DOHH2 (cell line): ENCODE measurements around the gene IFIT3.

Experiments
- H3F3A ChIP-seq: fragments of 200-600 bp; sonication (generic), shearing (Covaris generic); 2 replicates; pipeline ENCODE4 v1.6.0; 2016; ENCODE audit warnings: antibody characterized with exemption, mild to moderate bottlenecking; ENCODE audit not compliant: control insufficient read depth, insufficient read depth
- H3K27ac ChIP-seq: fragments of 200-600 bp; sonication (generic); 2 replicates; pipeline ENCODE4 v1.5.1; 2014; ENCODE audit warnings: low read depth, mild to moderate bottlenecking, low read length, moderate library complexity
- H3K27me3 ChIP-seq: fragments of 200-600 bp; sonication (generic); 2 replicates; pipeline ENCODE4 v1.6.1; 2014; ENCODE audit warnings: mild to moderate bottlenecking, low read length, mixed read lengths; ENCODE audit not compliant: control insufficient read depth
- H3K36me3 ChIP-seq: fragments of 200-600 bp; sonication (generic); 2 replicates; pipeline ENCODE4 v1.6.1; 2014; ENCODE audit warnings: mild to moderate bottlenecking, low read length, moderate library complexity, mixed read lengths; ENCODE audit not compliant: control insufficient read depth
- H3K4me1 ChIP-seq: fragments of 200-600 bp; sonication (generic); 2 replicates; pipeline ENCODE4 v1.6.1; 2014; ENCODE audit warnings: mild to moderate bottlenecking, low read length, mixed read lengths; ENCODE audit not compliant: control insufficient read depth
- H3K4me2 ChIP-seq: fragments of 200-600 bp; sonication (generic); 2 replicates; pipeline ENCODE4 v1.6.0; 2014; ENCODE audit warnings: mild to moderate bottlenecking, low read length, moderate library complexity
- H3K4me3 ChIP-seq: fragments of 200-600 bp; sonication (generic); 2 replicates; pipeline ENCODE4 v1.5.1; 2014; ENCODE audit warnings: mild to moderate bottlenecking, low read length, mixed read lengths
- H3K79me2 ChIP-seq: fragments of 200-600 bp; sonication (generic); 2 replicates; pipeline ENCODE4 v1.6.1; 2014; ENCODE audit warnings: mild to moderate bottlenecking, low read length, mixed read lengths; ENCODE audit not compliant: control insufficient read depth
- H3K9me2 ChIP-seq: fragments of 200-600 bp; sonication (generic); replicated peaks from 2 replicates; pipeline ENCODE4 v1.6.1; 2014; ENCODE audit warnings: mild to moderate bottlenecking, low read length, mixed read lengths; ENCODE audit not compliant: control insufficient read depth
- H3K9me3 ChIP-seq: fragments of 200-600 bp; sonication (generic); 2 replicates; pipeline ENCODE4 v1.6.1; 2014; ENCODE audit warnings: antibody characterized with exemption, low read length, mixed read lengths; ENCODE audit not compliant: control insufficient read depth, insufficient read depth
- H4K20me1 ChIP-seq: fragments of 200-600 bp; sonication (generic); 2 replicates; pipeline ENCODE4 v1.6.0; 2014; ENCODE audit warnings: low read depth, mild to moderate bottlenecking, antibody characterized with exemption, low read length, moderate library complexity; ENCODE audit not compliant: control insufficient read depth, insufficient read depth
- CTCF ChIP-seq: fragments of 200-600 bp; sonication (generic); IDR thresholded peaks from one replicate; pipeline ENCODE4 v1.5.1; 2014; ENCODE audit warnings: antibody characterized with exemption, mild to moderate bottlenecking, low read depth, low read length; ENCODE audit not compliant: poor library complexity, severe bottlenecking
- EZH2phosphoT487 ChIP-seq: fragments of 200-600 bp; sonication (generic); IDR thresholded peaks from 2 replicates; pipeline ENCODE4 v1.6.1; 2017; ENCODE audit warnings: borderline replicate concordance, mild to moderate bottlenecking, antibody characterized with exemption, low read length, moderate library complexity, mixed read lengths

IFIT3 gene

GRCh38 chr10:89368129-89368528 lies 40.3 kb downstream of the IFIT3 start:
- Histone ChIP-seq H3K27me3 (no peaks in the 10 kb centered on the region), H3K27ac (no peak overlapping the region), H3K4me2 (no peak overlapping the region), H3K9me3 (no peaks in the 10 kb centered on the region), H3F3A (no peaks in the 10 kb centered on the region), H4K20me1 (no peaks in the 10 kb centered on the region), H3K9me2 (no peaks in the 10 kb centered on the region), H3K79me2 (no peaks in the 10 kb centered on the region), H3K36me3 (no peaks in the 10 kb centered on the region), H3K4me3 (no peak overlapping the region), H3K4me1 (no peaks in the 10 kb centered on the region)
- TF ChIP-seq EZH2phosphoT487 (no peak), CTCF (no peak)

GRCh38 chr10:89369156-89370105 lies 41.6 kb downstream of the IFIT3 start:
- Histone ChIP-seq H3K27ac (no peak overlapping the region), H3K4me1 (no peaks in the 10 kb centered on the region), H3K27me3 (no peaks in the 10 kb centered on the region), H3K9me3 (no peaks in the 10 kb centered on the region), H3K79me2 (no peaks in the 10 kb centered on the region), H4K20me1 (no peaks in the 10 kb centered on the region), H3K4me2 (no peak overlapping the region), H3K9me2 (no peaks in the 10 kb centered on the region), H3K36me3 (no peaks in the 10 kb centered on the region), H3F3A (no peaks in the 10 kb centered on the region), H3K4me3 (no peak overlapping the region)
- peak; percentile 66 for TF ChIP-seq CTCF
- no peak for TF ChIP-seq EZH2phosphoT487

GRCh38 chr10:89371079-89371478 lies 43.3 kb downstream of the IFIT3 start:
- no peak overlapping the region for H3K4me2 ChIP-seq
- H4K20me1 ChIP-seq = no peaks in the 10 kb centered on the region
- no peaks in the 10 kb centered on the region for H3K4me1 ChIP-seq
- H3K4me3 ChIP-seq = no peak overlapping the region
- no peaks in the 10 kb centered on the region for H3K9me3 ChIP-seq
- no peaks in the 10 kb centered on the region for H3K9me2 ChIP-seq
- no peaks in the 10 kb centered on the region for H3F3A ChIP-seq
- H3K36me3 ChIP-seq = no peaks in the 10 kb centered on the region
- no peak overlapping the region for H3K27ac ChIP-seq
- no peaks in the 10 kb centered on the region for H3K79me2 ChIP-seq
- H3K27me3 ChIP-seq = no peaks in the 10 kb centered on the region
- TF ChIP-seq EZH2phosphoT487 (no peak), CTCF (no peak)
